Measurements from ENCODE around the gene SMPD1.

SMPD1 gene

DNA sequence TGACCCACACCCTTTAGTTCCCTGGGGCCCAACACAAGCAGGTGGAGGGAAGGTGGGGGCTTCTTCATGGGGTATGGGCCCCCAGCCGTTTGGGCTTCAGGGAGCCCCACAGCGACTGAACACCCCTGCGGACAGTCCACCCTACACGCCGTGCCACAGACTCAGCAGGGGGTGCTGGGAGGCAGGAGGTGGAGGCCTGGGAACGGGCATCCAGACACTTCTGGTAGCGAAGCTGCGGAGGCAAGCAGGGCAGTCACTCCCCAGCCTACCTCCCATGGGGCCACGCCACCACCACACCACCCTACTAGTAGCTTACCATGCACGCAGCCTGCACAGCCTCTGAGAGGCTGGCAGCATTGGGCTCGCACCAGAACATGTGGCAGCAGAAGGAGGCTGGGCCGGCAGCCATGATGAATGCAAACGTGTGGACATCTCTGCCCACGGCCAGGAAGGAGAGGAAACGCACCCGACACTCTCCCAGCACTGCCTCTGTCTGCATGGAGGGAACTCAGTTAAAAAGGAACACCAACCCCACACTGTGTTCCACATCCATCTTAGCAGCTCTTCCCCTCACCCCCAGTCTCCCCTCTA is 5.3 kb downstream of the SMPD1 start:
- in situ Hi-C loops (cut with HindIII; ENCODE audit: low sequenced_read_pairs) = no loop called here
- TF ChIP-seq, protein P1, sequence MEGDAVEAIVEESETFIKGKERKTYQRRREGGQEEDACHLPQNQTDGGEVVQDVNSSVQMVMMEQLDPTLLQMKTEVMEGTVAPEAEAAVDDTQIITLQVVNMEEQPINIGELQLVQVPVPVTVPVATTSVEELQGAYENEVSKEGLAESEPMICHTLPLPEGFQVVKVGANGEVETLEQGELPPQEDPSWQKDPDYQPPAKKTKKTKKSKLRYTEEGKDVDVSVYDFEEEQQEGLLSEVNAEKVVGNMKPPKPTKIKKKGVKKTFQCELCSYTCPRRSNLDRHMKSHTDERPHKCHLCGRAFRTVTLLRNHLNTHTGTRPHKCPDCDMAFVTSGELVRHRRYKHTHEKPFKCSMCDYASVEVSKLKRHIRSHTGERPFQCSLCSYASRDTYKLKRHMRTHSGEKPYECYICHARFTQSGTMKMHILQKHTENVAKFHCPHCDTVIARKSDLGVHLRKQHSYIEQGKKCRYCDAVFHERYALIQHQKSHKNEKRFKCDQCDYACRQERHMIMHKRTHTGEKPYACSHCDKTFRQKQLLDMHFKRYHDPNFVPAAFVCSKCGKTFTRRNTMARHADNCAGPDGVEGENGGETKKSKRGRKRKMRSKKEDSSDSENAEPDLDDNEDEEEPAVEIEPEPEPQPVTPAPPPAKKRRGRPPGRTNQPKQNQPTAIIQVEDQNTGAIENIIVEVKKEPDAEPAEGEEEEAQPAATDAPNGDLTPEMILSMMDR (IDR thresholded peaks at IDR 0.05; ENCODE audit: low read depth, low read length, missing control alignments) = no peak
- H3K4me3 ChIP-seq (ENCODE audit: low read depth, low read length) = no peak overlapping the region
- no peak for DNase-seq (ENCODE audit: low read depth)

DNA sequence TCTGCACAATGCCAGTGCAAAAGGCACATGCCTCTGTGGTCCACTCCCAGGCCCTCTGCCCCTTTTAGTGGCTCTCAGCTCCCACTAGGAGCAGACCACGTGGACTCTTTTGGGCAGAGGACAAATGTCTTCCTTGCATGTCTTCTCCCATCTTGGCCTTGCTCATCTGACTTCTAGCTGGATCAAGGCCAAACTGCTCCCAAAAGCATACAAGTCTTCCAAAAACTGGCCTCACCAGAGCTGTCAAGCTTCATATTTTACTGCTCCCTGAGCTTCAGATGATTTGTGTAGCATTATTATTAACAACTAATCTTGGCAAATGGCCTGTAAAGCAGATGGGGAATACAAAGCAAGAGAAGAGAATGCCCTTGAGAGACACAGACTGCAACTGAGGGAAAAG is 6.9 kb downstream of the SMPD1 start:
- no peak for DNase-seq (ENCODE audit: low read depth)
- TF ChIP-seq, protein P1 (IDR thresholded peaks at IDR 0.05; ENCODE audit: low read depth, low read length, missing control alignments) = no peak
- in situ Hi-C loops (cut with HindIII; ENCODE audit: low sequenced_read_pairs) = no loop called here
- H3K4me3 ChIP-seq (ENCODE audit: low read depth, low read length) = no peak overlapping the region

DNA sequence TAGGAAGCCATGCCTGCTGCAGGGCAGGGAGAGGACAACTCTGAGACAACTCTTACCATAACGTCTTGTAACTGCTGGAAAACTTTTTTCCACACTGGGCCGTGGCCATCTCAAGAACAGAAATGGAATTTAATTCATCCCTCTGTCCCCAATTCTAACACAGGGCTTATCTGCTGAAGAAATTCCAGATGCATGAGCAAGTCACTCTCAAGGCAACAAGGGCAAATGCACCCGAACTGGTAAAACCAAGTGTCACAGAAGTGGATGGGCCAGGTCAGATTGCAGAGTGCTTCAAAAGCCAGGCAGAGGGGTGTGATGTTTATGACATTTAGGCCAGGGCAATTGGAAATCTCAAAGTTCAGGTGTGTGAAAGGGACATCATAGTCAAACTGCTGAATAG is 7.4 kb downstream of the SMPD1 start:
- in situ Hi-C loops (cut with HindIII; ENCODE audit: low sequenced_read_pairs) = no loop called here
- H3K4me3 ChIP-seq (ENCODE audit: low read depth, low read length) = no peak overlapping the region
- DNase-seq (ENCODE audit: low read depth) = no peak
- TF ChIP-seq, protein P1 (IDR thresholded peaks at IDR 0.05; ENCODE audit: low read depth, low read length, missing control alignments) = no peak

DNA sequence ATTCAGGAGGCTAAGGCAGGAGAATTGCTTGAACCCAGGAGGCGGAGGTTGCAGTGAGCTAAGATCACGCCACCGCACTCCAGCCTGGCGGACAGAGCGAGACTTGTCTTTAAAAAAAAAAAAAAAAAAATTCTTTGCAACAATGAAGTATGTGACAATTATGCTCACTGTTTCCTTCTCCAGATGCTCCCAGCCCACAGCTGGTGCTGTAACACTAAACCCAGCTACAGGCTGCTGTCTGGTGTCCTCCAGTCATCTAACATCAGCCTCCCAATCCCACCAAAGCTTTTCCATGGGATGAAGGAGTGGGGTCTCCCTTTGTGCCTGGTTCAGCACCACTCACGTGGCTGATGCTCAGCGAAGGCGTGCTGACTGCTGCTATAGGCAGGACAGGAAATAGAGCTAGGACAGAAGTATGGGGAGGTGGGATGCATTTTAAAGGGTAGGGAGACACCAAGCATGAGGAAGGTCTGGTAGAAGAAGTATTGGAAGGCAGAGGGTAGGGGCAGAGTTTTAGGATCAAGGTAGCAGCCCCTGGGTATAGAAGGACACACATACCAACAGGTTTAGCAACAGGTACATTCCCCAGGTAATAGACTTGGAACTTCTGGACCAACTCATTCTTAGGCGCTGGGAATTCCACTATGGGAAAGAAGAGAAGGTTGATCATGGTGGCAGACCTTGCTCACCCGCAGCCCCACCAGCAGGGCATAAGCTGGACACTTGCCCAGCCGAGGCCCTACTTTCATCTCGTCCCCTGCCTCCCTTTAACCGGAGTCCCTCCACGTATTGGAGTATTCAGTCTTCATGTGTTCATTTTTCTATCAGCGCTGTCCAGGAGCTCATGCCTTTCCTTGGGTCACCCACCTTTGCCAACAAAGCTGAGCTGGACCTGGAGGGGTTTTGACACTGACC is 10.4 kb downstream of the SMPD1 start:
- TF ChIP-seq, protein P1 (IDR thresholded peaks at IDR 0.05; ENCODE audit: low read depth, low read length, missing control alignments) = no peak
- in situ Hi-C loops (cut with HindIII; ENCODE audit: low sequenced_read_pairs) = no loop called here
- no peak for DNase-seq (ENCODE audit: low read depth)
- H3K4me3 ChIP-seq (ENCODE audit: low read depth, low read length) = no peak overlapping the region

GRCh38 chr11:6401464-6401863 is 11.2 kb downstream of the SMPD1 start:
- H3K4me3 ChIP-seq (ENCODE audit: low read depth, low read length) = no peak overlapping the region
- TF ChIP-seq, protein P1 (IDR thresholded peaks at IDR 0.05; ENCODE audit: low read depth, low read length, missing control alignments) = no peak
- DNase-seq (ENCODE audit: low read depth) = no peak
- in situ Hi-C loops (cut with HindIII; ENCODE audit: low sequenced_read_pairs) = no loop called here

DNA sequence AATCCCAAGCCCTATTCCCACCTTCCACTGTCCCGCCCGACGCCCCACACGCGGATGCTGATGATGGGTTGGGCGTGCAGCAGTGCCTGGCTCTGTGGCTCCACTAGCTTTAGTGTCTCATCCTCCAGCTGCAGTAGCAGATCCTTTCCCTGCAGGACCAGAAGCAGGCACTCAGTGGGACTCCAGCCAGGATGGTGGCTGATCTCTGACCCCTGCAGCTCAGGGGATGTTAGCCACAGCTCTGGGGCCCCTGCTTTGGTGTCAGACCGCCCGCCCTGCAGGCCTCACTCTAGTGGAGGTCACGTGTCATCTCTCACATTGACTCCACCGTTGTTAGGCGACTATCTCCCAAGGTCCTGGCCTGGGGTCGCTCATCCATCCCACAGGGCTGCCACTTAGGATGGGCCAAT is 11.8 kb downstream of the SMPD1 start:
- in situ Hi-C loops (cut with HindIII; ENCODE audit: low sequenced_read_pairs) = no loop called here
- DNase-seq (ENCODE audit: low read depth) = no peak
- TF ChIP-seq, protein P1 (IDR thresholded peaks at IDR 0.05; ENCODE audit: low read depth, low read length, missing control alignments) = no peak
- no peak overlapping the region for H3K4me3 ChIP-seq (ENCODE audit: low read depth, low read length)

Measured in astrocyte of the cerebellum (primary cell).